DOHH2 (cell line): ENCODE results near the gene KCNAB1.

Experiments used
- H3F3A ChIP-seq: fragments of 200-600 bp; sonication (generic), shearing (Covaris generic); 2 replicates; pipeline ENCODE4 v1.6.0; 2016; ENCODE audit warnings: antibody characterized with exemption, mild to moderate bottlenecking; ENCODE audit not compliant: control insufficient read depth, insufficient read depth
- H3K27ac ChIP-seq: fragments of 200-600 bp; sonication (generic); 2 replicates; pipeline ENCODE4 v1.5.1; 2014; ENCODE audit warnings: low read depth, mild to moderate bottlenecking, low read length, moderate library complexity
- H3K27me3 ChIP-seq: fragments of 200-600 bp; sonication (generic); 2 replicates; pipeline ENCODE4 v1.6.1; 2014; ENCODE audit warnings: mild to moderate bottlenecking, low read length, mixed read lengths; ENCODE audit not compliant: control insufficient read depth
- H3K36me3 ChIP-seq: fragments of 200-600 bp; sonication (generic); 2 replicates; pipeline ENCODE4 v1.6.1; 2014; ENCODE audit warnings: mild to moderate bottlenecking, low read length, moderate library complexity, mixed read lengths; ENCODE audit not compliant: control insufficient read depth
- H3K4me1 ChIP-seq: fragments of 200-600 bp; sonication (generic); 2 replicates; pipeline ENCODE4 v1.6.1; 2014; ENCODE audit warnings: mild to moderate bottlenecking, low read length, mixed read lengths; ENCODE audit not compliant: control insufficient read depth
- H3K4me2 ChIP-seq: fragments of 200-600 bp; sonication (generic); 2 replicates; pipeline ENCODE4 v1.6.0; 2014; ENCODE audit warnings: mild to moderate bottlenecking, low read length, moderate library complexity
- H3K4me3 ChIP-seq: fragments of 200-600 bp; sonication (generic); 2 replicates; pipeline ENCODE4 v1.5.1; 2014; ENCODE audit warnings: mild to moderate bottlenecking, low read length, mixed read lengths
- H3K79me2 ChIP-seq: fragments of 200-600 bp; sonication (generic); 2 replicates; pipeline ENCODE4 v1.6.1; 2014; ENCODE audit warnings: mild to moderate bottlenecking, low read length, mixed read lengths; ENCODE audit not compliant: control insufficient read depth
- H3K9me2 ChIP-seq: fragments of 200-600 bp; sonication (generic); replicated peaks from 2 replicates; pipeline ENCODE4 v1.6.1; 2014; ENCODE audit warnings: mild to moderate bottlenecking, low read length, mixed read lengths; ENCODE audit not compliant: control insufficient read depth
- H3K9me3 ChIP-seq: fragments of 200-600 bp; sonication (generic); 2 replicates; pipeline ENCODE4 v1.6.1; 2014; ENCODE audit warnings: antibody characterized with exemption, low read length, mixed read lengths; ENCODE audit not compliant: control insufficient read depth, insufficient read depth
- H4K20me1 ChIP-seq: fragments of 200-600 bp; sonication (generic); 2 replicates; pipeline ENCODE4 v1.6.0; 2014; ENCODE audit warnings: low read depth, mild to moderate bottlenecking, antibody characterized with exemption, low read length, moderate library complexity; ENCODE audit not compliant: control insufficient read depth, insufficient read depth
- CTCF ChIP-seq: fragments of 200-600 bp; sonication (generic); IDR thresholded peaks from one replicate; pipeline ENCODE4 v1.5.1; 2014; ENCODE audit warnings: antibody characterized with exemption, mild to moderate bottlenecking, low read depth, low read length; ENCODE audit not compliant: poor library complexity, severe bottlenecking
- EZH2phosphoT487 ChIP-seq: fragments of 200-600 bp; sonication (generic); IDR thresholded peaks from 2 replicates; pipeline ENCODE4 v1.6.1; 2017; ENCODE audit warnings: borderline replicate concordance, mild to moderate bottlenecking, antibody characterized with exemption, low read length, moderate library complexity, mixed read lengths

KCNAB1 gene

GRCh38 chr3:156539802-156540201, 419.4 kb downstream of the KCNAB1 start:
- Histone ChIP-seq H3K9me3 (no peaks in the 10 kb centered on the region), H3K4me3 (no peak overlapping the region), H3K36me3 (peaks cover 51% of the 10 kb centered on the region), H3K27me3 (no peaks in the 10 kb centered on the region), H3K4me1 (no peaks in the 10 kb centered on the region), H3K9me2 (no peaks in the 10 kb centered on the region), H3K79me2 (no peaks in the 10 kb centered on the region), H3F3A (peaks cover 21% of the 10 kb centered on the region; the same call in 1 of the 2 replicates), H4K20me1 (no peaks in the 10 kb centered on the region; the same call in 1 of the 2 replicates), H3K4me2 (no peak overlapping the region), H3K27ac (no peak overlapping the region)
- TF ChIP-seq CTCF (no peak), EZH2phosphoT487 (no peak)

DNA sequence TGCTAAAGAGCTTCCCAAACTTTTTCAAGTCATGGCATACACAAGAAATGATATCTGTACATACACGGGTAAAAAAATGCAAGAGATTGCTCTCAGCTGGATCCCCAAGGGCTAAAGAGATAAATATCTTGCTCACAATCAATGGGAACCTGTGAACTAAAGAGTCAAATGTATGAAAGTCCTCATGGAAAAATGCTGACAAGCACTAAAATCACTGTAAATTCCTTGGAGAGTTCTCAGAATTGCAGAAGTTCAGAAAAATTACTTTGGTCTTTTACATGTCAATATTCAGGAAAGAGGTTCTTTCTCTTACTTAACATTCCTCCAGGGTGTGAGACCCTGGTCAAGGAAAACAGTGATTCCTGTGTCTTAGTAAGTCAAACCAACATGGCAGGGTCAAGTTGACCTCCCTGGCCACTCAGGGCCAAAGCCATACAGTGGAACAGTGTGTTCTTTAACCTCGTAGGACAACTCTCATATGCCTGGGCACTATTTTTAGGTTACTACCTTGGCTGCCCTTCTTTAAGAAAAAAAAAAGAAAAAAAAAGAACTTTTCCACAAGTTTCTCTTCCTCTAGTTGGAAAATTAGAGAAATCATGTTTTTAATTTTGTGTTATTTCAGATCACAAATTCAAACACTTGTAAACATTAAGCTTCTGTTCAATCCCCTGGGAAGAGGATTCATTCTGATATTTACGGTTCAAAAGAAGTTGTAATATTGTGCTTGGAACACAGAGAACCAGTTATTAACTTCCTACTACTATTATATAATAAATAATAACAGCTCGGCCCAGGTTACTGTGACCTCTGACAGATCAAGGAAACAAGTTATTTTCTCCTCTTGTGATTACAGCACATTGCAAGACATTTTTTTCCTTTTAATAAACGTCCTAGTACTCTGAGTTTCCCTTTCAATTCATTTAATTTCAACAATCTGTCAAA, 422.0 kb downstream of the KCNAB1 start:
- H3K9me3 ChIP-seq: no peaks in the 10 kb centered on the region
- H3K4me3 ChIP-seq: no peak overlapping the region
- H4K20me1 ChIP-seq: no peaks in the 10 kb centered on the region
- H3K79me2 ChIP-seq: peaks cover 15% of the 10 kb centered on the region
- no peaks in the 10 kb centered on the region for H3K4me1 ChIP-seq
- H3K27ac ChIP-seq: no peak overlapping the region
- H3F3A ChIP-seq: peaks cover 17% of the 10 kb centered on the region; the same call in 1 of the 2 replicates
- no peak overlapping the region for H3K4me2 ChIP-seq
- H3K9me2 ChIP-seq: no peaks in the 10 kb centered on the region
- TF ChIP-seq EZH2phosphoT487 (no peak), CTCF (no peak)
- H3K27me3 ChIP-seq: no peaks in the 10 kb centered on the region
- H3K36me3 ChIP-seq: peaks cover 76% of the 10 kb centered on the region

DNA sequence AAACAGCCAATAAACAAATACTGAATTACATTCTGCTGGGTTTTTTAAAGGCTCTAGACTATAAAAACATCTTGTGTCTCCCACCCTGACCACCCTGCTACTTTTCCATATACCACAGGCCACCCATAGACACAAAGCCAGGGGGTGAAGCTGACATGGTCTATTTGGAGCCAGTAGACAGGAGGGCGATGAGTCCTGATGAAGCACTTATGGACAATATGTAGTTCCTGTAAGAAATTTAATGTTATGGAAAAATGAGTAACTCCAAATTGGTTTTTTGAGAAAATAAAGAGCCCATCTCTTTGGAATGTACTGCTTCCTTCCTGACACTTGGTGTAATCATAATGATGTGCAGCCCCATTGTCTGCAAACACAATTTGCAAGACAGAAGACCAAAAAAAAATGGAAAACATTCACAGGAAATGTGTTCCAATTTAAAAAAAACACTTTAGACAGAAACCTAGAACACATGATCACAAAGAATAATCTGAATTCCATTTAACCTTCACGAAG, 422.7 kb downstream of the KCNAB1 start:
- H3K9me2 ChIP-seq: no peaks in the 10 kb centered on the region
- H3K4me1 ChIP-seq: no peaks in the 10 kb centered on the region
- H3K4me3 ChIP-seq: no peak overlapping the region
- H3F3A ChIP-seq: peaks cover 12% of the 10 kb centered on the region; the same call in 1 of the 2 replicates
- no peaks in the 10 kb centered on the region for H4K20me1 ChIP-seq
- peaks cover 83% of the 10 kb centered on the region for H3K36me3 ChIP-seq
- TF ChIP-seq CTCF (no peak), EZH2phosphoT487 (no peak)
- H3K27ac ChIP-seq: no peak overlapping the region
- no peaks in the 10 kb centered on the region for H3K9me3 ChIP-seq
- H3K79me2 ChIP-seq: peaks cover 19% of the 10 kb centered on the region
- H3K4me2 ChIP-seq: no peak overlapping the region
- no peaks in the 10 kb centered on the region for H3K27me3 ChIP-seq
